HG03354 (cell line): ENCODE results near the gene MAGI3.

ENCODE experiments used
- ATAC-seq: cut with Tn5 transposase; IDR thresholded peaks from one replicate; pipeline ENCODE4 v1.9.1; 2021; ENCODE audit warnings: mild to moderate bottlenecking; ENCODE audit not compliant: unreplicated experiment, poor library complexity, severe bottlenecking

Gene MAGI3

GRCh38 chr1:113732802-113733201, 342.5 kb downstream of the MAGI3 start:
- ATAC-seq, result no peak

DNA sequence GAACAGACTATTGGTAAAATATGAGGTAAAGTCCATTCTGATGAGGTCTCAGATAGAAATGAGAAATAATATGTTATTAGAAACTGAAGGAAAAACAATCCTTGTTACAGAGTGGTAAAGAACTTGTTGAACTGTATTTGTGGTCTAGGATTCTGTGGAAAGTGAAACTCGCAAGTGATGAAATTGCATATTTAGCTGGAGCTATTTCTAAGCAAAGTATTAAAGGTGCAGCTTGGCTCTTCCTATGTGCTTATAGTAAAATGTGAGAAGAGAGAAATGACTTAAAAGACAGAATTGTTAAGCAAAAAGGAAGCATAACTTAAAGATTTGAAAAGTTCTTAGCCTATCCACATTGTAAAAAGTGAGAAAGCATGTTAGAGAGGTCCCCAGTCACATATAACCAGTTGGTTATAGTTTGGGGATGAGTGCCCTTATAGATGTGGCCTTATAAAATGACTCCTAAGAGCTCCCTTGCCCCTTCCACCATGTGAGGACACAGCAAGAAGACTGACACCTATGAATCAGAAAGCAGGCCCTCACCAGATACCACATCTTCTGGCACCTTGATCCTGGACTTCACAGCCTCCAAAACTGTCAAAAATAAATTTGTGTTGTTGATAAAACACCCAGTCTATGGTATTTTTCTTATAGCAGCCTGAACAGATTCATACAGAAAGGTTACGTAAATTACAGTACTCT, 344.2 kb downstream of the MAGI3 start:
- ATAC-seq, result no peak
